ENCODE results near the gene FARSB. TPM values are rescaled to one million over a fixed set of nuclear protein-coding genes. Genes with fewer than 3 reads are reported as not detected.

The FARSB gene
- total RNA-seq, 1 experiment from 2014 or later, result 67.6 TPM

DNA sequence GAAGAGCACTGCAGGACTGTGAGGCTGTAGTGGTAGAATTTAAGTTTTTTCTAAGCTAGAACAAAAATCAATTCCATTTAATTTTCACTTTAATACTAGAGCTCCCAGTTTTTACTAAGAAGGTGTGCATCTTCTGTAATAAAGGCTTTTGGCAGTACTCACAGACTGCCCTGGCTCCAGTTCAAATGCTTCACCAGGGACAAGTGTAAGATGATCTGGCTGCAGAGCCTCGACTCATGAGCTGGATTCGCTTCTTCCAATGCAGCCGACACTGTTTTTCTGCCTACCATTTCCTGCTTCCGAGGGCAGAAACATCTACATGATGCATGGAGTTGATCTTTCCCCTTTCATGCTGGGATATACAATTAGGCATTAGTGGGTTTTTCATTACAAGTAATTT lies 87.0 kb downstream of the FARSB start:
- Mint-ChIP-seq H3K4me1 (ENCODE audit: low read depth, unreplicated experiment) (peaks cover 21% of the 10 kb centered on the region), H3K27ac (ENCODE audit: unreplicated experiment) (no peak overlapping the region), H3K36me3 (ENCODE audit: insufficient read depth, unreplicated experiment) (peaks cover 42% of the 10 kb centered on the region), H3K4me3 (ENCODE audit: low read depth, unreplicated experiment) (no peak overlapping the region), H3K9me3 (ENCODE audit: low read depth, unreplicated experiment) (no peaks in the 10 kb centered on the region), H3K27me3 (ENCODE audit: unreplicated experiment) (no peaks in the 10 kb centered on the region)
- TF ChIP-seq, protein P1, sequence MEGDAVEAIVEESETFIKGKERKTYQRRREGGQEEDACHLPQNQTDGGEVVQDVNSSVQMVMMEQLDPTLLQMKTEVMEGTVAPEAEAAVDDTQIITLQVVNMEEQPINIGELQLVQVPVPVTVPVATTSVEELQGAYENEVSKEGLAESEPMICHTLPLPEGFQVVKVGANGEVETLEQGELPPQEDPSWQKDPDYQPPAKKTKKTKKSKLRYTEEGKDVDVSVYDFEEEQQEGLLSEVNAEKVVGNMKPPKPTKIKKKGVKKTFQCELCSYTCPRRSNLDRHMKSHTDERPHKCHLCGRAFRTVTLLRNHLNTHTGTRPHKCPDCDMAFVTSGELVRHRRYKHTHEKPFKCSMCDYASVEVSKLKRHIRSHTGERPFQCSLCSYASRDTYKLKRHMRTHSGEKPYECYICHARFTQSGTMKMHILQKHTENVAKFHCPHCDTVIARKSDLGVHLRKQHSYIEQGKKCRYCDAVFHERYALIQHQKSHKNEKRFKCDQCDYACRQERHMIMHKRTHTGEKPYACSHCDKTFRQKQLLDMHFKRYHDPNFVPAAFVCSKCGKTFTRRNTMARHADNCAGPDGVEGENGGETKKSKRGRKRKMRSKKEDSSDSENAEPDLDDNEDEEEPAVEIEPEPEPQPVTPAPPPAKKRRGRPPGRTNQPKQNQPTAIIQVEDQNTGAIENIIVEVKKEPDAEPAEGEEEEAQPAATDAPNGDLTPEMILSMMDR (IDR thresholded peaks at IDR 0.05; ENCODE audit: unreplicated experiment), result no peak
- BruUV-seq (replicated peaks), result no TSS peak
- no peak for DNase-seq
- CTCF ChIA-PET, result interaction anchor here (1.3 kb wide), 1 partner anchor 251 kb away, joined by 3 read pairs; no protein-coding TSS in a partner anchor
- intact Hi-C loops (cut with micrococcal nuclease; ENCODE audit: unreplicated experiment), result no loop called here

DNA sequence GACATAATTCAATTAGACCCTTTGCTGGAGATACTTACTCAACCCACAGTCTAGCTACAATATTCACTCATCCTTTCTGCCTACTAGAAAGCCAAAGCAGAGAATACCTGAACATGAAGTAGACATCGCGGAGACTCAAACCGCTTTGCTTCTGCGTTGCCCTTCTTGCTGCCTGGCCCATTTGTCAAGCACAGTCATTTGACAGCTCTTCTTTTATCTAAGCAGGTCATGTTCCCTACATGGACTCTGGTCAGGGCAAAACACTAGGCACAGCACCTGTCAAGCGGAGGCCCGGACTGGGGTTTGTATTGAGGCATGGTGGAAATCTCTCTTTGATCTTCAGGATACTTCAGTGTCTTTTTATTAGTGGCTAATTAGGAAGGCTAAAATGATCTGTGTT lies 89.7 kb downstream of the FARSB start:
- TF ChIP-seq, protein P1 (IDR thresholded peaks at IDR 0.05; ENCODE audit: unreplicated experiment), result no peak
- H3K4me3 Mint-ChIP-seq (ENCODE audit: low read depth, unreplicated experiment), result no peak overlapping the region
- H3K36me3 Mint-ChIP-seq (ENCODE audit: insufficient read depth, unreplicated experiment), result peaks cover 47% of the 10 kb centered on the region
- no peaks in the 10 kb centered on the region for H3K9me3 Mint-ChIP-seq (ENCODE audit: low read depth, unreplicated experiment)
- H3K27ac Mint-ChIP-seq (ENCODE audit: unreplicated experiment), result no peak overlapping the region
- no TSS peak for BruUV-seq (replicated peaks)
- intact Hi-C loops (cut with micrococcal nuclease; ENCODE audit: unreplicated experiment), result no loop called here
- no peaks in the 10 kb centered on the region for H3K27me3 Mint-ChIP-seq (ENCODE audit: unreplicated experiment)
- H3K4me1 Mint-ChIP-seq (ENCODE audit: low read depth, unreplicated experiment), result no peaks in the 10 kb centered on the region
- DNase-seq, result no peak
- CTCF ChIA-PET, result interaction anchor here (0.9 kb wide), 1 partner anchor 248 kb away, joined by 3 read pairs; no protein-coding TSS in a partner anchor

DNA sequence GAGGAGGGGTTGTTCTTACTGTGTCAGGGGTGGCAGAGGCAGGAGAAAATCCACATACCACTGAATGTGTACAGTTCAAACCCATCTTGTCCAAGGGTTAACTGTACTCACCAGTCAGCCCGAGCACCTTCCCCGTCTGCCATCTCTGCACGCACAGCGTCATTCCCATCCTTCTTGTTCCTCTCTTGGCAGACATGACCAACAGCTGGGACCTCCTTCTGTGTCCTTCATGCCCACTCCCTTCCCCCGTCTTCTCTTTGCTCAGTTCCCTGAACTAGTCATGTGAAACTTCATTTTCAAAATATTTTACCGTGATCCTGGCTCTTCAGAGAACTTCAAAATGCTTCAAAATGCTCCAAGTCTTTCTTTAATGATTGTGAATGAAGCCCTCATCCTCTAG lies 92.0 kb downstream of the FARSB start:
- H3K27me3 Mint-ChIP-seq (ENCODE audit: unreplicated experiment), result no peaks in the 10 kb centered on the region
- no peaks in the 10 kb centered on the region for H3K9me3 Mint-ChIP-seq (ENCODE audit: low read depth, unreplicated experiment)
- H3K4me1 Mint-ChIP-seq (ENCODE audit: low read depth, unreplicated experiment), result no peaks in the 10 kb centered on the region
- intact Hi-C loops (cut with micrococcal nuclease; ENCODE audit: unreplicated experiment), result loop anchor here (5.0 kb wide), 2 partner anchors 132 to 537 kb away; no protein-coding TSS in a partner anchor
- no peak overlapping the region for H3K4me3 Mint-ChIP-seq (ENCODE audit: low read depth, unreplicated experiment)
- BruUV-seq (replicated peaks), result no TSS peak
- CTCF ChIA-PET, result no interaction called here
- H3K36me3 Mint-ChIP-seq (ENCODE audit: insufficient read depth, unreplicated experiment), result peaks cover 55% of the 10 kb centered on the region
- TF ChIP-seq, protein P1 (IDR thresholded peaks at IDR 0.05; ENCODE audit: unreplicated experiment), result no peak
- DNase-seq, result no peak
- peak overlapping the region; percentile 6 for H3K27ac Mint-ChIP-seq (ENCODE audit: unreplicated experiment)

DNA sequence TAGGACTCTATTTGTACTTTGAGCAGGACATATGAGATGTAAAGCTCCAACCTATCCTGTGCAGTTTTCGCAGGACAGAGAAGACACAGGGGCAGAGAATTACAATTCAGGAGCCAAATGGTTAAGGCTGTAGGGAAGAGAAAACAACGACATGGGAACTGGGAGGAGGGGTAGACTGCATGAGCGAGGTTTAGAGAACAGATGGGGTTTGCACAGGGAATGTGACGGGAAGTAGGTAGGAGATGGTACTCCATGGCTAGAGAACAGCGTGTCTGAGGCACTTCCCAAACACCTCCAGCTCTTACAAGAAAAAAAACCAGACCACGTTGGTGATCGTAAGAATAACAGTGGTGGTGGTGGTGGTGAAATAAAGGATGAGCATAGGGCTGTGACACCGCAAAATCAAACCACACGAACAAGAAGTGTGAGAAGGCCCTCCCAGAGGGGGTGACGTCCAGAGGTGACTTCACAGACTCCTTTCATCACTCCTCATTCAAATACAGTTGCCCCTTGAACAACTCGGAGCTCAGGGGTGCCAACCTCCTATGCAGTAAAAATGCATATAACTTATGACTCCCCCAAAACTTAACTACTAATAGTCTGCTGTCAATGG lies 92.7 kb downstream of the FARSB start:
- intact Hi-C loops (cut with micrococcal nuclease; ENCODE audit: unreplicated experiment), result loop anchor here (5.0 kb wide), 2 partner anchors 131 to 536 kb away; no protein-coding TSS in a partner anchor
- no peak for DNase-seq
- peaks cover 53% of the 10 kb centered on the region for H3K36me3 Mint-ChIP-seq (ENCODE audit: insufficient read depth, unreplicated experiment)
- TF ChIP-seq, protein P1 (IDR thresholded peaks at IDR 0.05; ENCODE audit: unreplicated experiment), result no peak
- H3K27me3 Mint-ChIP-seq (ENCODE audit: unreplicated experiment), result no peaks in the 10 kb centered on the region
- no peaks in the 10 kb centered on the region for H3K4me1 Mint-ChIP-seq (ENCODE audit: low read depth, unreplicated experiment)
- H3K4me3 Mint-ChIP-seq (ENCODE audit: low read depth, unreplicated experiment), result no peak overlapping the region
- peak overlapping the region; percentile 8 for H3K27ac Mint-ChIP-seq (ENCODE audit: unreplicated experiment)
- CTCF ChIA-PET, result no interaction called here
- no TSS peak for BruUV-seq (replicated peaks)
- H3K9me3 Mint-ChIP-seq (ENCODE audit: low read depth, unreplicated experiment), result no peaks in the 10 kb centered on the region
